NCI-H2029 treated with DMSO at 0.1 percent for 48 hours (cell line): ENCODE results near the gene RAD52.

Experiments
- DNase-seq: peaks from one replicate; lab custom pipeline; 2025; lab: John Stamatoyannopoulos, UW

The RAD52 gene

DNA sequence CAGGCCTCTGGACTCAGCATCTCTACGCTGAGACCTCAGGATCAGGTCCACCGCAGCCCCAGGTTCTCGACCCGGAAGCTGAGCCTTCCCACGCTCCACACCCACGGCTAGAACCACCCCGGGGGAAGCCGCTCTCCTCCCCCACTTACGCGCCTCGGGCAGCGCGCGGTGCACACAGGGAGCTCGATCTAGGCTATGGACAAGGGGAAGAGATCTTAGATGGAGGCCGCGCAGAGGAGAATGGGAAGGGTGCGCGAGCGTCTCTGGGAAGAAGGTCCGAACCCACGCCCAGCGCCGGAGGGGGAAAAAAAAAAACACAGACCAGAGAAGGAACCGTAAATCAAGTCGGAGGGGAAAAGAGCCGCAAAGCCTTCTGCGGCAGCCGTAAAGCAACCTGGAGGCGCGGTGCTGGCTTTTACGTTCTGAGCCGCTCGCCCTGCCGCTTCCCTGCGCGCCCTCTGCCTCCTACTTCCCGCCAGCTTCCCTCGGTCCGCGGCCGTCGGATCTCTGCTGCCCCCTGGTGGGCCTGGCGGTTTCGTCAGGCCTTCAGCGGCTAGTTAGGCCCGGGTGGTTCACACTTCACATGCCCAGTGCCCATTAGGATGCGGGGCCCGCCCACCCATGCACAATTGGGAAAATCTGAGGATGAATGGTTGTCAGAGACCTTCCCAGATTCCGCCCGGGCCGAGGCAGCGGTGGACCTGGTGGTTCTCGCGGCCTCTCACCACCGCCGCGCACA, at the start of gene RAD52:
TSS of gene RAD52 (minus strand) at position 242 of the 739 bp plus-strand sequence. CDS start 16,636 bp downstream, outside the sequence.
- DNase-seq: peak; percentile 97

DNA sequence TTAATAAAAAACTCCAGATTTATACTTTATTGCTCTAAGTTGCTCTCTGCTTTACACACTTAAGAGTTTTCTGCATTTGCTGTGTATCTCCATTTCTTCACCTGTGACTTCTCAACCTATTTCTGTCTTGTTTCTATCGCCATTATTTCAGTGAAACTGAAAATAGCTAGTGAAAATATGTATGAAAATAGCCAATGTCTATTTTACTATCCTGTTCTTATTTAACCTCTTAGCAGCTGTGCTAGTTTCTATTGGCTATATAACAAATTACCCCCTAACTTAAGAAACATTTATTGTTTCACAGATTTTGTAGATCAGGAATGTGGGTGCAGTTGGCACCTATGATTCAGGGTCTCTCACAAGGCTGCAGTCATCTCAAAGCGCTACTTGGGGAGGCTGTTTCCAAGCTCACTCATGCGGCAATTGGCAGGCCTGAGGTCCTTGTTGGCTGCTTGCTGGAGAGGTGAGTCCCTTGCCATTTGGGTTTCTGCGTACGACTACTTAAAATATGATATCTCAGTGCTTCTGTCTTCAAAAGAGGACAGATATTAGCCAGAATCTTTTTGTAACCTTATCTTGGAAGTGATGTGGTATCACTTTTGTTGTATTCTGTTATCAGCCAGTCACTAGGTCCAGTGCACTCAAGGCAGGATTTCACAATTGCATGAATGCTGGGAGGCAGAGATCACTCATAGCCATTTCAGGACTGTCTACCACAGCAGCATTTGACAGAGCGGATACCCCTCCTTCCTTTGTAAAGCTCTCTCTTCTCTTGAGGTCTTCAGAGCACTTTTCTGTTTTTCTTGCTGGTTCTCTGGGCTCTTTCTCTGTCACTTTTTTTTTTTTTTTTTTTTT, 48.8 kb upstream of the RAD52 start:
- no peak for DNase-seq

DNA sequence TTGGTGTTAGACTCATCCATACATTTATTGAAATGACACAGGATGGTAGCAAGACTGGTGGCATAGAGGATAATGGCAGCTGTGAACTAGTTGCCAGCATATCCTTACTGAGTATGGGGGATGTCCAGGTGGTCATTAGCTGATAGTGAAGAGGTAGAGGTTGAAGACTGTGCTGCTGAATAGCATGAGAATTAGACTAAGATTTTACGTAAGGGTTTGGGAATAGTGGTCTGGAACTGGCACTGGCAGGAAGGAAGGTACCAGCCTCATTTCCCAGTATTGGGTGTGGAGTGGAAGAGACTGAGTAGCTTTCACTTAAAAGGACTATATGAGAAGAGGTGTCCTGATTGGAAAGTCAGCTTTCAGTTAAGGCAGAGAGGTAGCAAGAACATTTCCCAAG, 48.0 kb upstream of the RAD52 start:
- DNase-seq: no peak

DNA sequence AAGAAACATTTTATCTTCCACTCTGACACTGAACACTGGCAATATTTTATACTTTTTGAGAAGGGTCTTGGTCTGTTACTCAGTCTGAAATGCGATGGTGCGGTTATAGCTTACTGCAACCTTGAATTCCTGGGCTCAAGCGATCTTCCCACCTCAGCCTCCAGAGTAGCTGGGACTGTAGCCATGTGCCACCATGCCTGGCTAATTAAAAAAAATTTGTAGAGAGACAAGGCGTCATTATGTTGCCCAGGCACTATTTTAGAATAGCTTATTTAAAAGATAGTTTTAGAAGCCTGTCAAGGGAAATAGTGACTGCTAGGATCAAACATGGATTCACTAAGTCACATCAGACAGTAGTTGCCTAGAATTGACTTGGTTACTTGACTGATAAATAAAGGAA, 47.4 kb upstream of the RAD52 start:
- no peak for DNase-seq

DNA sequence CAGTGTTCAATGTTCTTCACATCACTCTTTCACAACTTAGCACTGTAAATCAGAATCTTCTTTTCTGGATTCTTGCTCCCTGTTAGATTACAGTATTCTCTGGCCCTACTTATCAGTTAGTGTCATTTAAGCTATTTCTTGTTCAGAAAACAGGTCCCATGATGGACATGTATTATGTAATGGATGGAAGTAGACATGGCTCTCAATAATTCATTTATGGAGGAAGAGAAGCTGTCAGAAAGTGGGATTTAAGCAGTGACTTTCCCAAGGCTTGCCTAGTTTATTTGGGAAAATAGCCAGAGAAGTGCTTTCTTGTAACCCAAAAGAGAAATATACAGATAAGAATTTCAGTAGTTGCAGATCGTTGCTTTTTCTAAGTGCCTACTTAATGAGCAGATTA, 43.2 kb upstream of the RAD52 start:
- no peak for DNase-seq

DNA sequence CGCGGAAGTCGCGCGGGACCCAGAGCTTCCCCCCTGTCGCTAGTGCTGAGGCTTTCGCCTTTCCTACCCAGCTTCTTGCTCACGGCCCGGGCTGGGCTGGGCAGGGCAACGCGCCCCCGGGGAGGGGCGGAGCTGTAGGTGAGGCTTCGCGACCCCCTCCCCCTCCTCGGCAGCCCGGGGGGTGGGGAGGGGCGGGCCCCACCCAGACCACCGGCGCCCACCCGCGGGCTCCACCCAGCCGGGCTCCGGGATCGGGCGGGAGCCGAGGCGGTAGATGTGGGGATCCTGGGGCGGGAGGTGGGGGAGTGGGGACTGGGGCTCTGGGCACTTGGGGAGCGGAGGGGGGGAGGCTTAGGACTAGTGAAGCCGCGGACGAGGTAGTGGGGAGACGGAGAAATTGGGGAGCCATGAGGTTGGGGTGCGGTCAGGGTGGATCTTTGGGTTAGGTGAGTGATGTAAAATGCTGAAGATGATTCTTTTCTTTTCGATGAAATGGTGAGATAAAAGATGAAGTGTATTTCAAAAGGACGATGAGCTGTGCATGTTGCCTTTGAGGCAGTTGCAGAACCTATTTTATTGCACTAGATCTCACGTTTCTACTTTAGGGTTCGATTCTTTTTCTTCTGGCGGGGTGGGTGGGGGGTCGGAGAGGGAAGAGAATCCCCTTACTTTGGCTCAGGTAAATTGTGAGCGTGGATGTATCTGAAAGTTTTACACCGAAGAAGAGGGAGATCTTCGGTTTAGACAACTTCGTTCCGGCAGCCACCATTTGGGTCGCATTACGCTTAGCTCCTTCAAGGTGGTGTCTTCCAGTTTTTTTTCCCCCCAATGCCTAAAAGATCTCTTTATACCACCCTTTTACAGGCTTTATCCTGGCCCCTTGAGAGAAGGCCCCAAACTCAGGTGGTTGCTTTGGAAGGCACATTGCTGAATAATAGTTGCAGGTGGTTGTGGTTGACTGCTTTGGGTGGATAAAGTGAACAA, 42.1 kb upstream of the RAD52 start:
- no peak for DNase-seq

DNA sequence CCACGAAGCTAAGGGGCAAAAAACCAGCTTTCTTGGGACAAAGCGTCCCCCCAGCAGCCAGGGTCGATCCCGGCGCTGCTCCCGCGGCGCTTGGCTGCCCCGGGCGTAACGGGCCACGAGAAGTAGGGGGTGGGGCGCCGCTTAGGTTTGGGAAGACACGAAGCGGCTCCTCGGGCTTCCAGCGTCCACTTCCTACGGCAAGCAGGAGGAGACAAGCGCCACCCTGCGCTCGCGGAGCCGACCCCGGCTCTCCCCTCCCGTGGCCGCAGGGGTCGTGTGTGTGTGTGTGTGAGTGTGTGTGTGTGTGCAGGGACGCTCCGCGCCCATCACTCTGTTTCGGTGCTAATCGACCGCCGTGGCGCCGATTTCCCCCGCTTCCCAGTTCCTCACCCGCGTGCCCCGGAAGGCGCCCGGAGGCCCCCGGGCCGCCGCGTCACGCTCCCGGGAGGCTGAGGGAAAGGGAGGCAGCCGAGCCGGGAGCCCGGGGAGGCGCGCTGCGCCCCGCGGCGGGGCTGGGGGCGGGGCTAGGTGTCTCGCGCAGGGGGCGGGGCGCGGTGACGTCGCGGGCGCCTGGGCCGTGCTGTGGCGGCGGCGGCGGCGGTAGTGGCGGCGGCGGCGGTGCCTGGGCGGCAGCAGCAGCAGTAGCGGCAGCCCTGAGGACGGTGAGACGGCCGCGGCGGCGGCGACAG, 41.3 kb upstream of the RAD52 start, which contains the start of gene ERC1:
TSS of gene ERC1 (plus strand) at position 563 of the 689 bp plus-strand sequence. CDS start 36,681 bp downstream, outside the sequence.
- DNase-seq: no peak

DNA sequence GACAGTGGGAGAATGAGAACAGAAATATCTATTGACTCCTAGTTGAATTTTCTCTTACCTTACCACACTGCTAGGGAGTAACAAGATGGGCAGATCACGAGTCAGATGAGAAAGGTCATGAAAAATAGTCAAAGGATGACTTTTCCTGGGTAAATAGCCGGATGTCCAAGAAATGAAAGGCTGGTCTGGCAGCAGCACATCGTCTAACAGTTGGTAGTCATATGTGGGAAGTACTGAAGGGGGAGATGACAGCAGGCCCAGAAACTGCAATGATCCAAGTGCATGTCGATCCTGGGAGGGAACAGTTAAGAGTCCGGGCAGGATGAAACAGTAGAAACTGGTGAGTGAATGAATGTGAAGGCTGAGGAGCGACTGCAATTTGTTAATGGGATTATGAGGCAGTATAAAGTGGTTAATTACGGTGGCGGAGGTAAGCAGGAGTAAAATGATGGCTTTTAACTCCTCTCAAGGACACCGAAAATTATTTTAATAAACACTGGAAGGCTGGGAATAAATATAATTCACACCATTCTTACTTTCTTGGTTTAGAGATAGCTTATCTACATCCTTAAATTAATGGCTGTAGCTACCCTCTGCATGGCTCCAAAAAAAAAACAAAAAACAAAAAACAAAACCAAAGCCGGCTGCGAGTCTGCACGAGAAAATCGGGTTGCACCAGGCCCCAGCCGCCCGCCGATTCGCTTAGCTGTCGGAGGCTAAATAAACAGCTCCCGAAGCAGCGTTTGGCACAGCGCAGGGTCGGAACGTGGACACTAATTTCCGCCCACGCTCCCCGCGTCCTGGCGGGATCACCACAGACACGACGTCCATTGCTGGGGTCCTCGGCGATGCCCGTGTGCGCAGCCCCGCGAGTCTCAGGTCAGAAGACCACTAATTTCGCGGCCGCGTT, 40.5 kb upstream of the RAD52 start:
- DNase-seq: no peak

DNA sequence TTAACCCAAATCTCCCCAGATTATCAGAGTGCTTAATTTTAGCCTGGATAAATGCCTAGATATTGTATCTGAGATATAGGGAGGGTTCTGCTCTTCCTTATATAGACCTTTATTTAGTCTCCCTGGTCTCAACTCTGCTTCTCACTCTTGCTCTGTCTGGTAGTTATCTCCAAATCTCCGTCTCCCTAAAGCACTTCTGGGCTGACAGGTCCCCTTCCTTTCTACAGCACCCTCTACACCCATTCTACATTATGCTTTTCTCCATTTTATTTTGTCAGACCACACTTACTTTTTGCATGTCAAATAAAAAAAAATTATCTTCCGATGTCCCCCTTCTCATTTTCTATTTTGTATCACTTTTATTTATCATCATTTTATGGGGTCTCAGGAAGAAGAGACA, 39.6 kb upstream of the RAD52 start:
- no peak for DNase-seq

DNA sequence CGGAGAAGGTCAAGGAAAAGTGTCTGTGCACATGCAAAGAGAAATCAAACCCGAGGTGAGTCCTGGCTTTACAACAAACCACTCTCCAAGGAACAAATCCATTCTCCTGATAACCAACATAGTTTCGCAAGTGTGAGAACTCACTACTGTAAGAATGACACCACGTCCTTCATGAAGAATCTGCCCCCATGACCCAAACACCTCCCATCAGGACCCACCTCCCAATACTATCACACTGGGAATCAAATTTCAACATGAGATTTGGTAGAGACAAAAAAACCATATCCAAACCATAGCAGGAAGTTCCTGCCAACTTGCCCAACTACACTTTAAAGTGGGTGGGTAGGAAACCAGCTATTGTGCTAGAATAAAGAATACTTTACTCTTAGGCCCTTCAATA, 39.2 kb upstream of the RAD52 start:
- no peak for DNase-seq

DNA sequence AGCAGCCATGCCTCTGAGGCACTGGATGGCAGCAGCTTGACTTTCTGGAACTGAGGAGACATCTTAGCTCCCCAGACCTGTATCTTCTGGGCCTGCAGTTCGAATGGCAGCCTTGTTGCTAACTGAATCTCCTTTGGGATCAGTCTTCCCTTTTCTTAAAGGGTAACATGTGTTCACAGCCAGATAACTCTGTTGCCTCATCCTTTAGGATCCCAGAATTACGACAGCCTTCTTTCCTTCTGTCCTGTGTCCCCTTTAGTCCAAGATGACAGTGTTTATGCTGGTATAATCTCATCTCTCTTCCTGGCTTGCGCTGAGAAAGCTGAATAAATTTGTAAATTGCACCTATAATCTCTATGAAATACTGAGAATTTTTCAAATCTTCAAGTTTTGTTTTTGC, 32.5 kb upstream of the RAD52 start:
- DNase-seq: no peak

DNA sequence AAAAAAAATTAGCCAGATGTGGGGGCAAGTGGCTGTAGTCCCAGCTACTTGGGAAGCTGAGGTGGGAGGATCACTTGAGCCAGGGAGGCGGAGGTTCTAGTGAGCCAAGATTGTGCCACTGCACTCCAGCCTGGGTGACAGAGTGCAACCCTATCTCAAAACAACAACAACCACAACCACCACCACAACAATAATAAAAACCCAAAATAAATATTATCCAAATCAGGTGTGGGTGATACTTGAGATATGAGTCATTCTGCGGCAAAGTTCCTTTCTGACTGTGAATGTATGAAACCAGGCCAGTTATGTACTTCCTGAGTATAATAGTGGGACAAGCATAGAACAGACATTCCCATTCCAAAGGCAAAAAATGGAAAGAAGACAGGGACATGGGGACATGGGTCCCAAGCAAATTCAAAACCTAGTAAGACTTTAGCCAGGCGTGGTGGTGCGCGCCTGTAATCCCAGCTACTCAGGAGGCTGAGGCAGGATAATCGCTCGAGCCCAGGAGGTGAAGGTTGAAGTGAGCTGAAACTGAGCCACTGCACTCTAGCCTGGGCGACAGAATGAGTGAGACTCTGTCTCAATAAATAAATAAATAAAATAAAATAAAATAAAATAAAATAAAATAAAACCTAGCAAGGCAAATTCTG, 31.8 kb upstream of the RAD52 start:
- no peak for DNase-seq

DNA sequence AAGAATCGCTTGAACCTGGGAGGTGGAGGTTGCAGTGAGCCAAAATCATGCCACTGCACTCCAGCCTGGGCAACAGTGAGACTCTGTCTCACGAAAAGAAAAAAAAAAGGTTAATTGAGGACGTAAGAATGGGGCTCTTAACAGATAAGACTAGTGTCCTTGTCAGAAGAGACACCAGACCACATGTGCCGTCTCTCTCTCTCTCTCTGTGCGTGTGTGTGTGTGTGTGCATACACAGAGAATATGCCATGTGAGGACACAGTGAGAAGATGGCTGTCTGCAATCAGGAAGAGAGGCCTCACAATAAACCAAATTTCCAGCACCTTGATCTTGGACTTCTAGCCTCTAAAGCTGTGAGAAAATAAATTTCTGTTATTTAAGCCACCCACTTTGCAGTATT, 29.9 kb upstream of the RAD52 start:
- no peak for DNase-seq

DNA sequence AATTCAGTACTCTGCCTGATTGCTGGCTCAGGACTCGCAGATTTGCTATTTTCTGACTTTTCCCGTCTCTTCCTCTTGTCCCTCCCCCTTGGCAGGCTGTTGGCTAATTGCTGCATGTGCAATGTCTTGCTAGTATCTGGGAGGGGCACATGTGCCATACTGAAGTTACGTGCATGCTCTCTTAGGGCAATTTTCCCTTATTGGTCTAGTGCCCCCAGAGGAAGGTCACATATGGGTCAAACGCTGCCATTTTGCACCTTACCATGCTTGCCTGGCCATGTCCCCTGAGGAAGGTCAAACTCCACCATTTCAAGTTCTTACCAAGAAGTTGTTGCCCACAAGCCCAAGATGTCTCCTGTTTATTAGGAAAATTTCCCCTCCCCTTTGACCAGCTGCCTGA, 27.7 kb upstream of the RAD52 start:
- no peak for DNase-seq

DNA sequence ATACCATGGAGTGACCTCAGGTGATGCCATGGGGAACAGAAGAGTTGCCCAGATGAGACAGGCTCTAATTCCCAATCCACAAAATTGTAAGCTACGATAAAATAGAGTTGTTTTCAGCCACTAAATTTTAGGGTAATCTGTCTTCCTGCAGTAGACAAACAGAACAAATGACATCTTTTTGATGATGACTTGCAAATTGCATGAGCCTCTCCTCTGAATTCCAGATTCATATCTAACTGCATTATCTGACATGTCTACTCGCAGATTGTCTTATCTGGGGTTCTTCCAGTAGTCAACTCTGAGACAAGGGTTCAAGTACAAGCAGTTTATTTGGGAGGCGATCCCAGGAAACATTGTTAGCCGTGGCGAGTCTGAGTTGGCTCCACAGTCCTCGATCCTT, 27.1 kb upstream of the RAD52 start:
- DNase-seq: no peak

DNA sequence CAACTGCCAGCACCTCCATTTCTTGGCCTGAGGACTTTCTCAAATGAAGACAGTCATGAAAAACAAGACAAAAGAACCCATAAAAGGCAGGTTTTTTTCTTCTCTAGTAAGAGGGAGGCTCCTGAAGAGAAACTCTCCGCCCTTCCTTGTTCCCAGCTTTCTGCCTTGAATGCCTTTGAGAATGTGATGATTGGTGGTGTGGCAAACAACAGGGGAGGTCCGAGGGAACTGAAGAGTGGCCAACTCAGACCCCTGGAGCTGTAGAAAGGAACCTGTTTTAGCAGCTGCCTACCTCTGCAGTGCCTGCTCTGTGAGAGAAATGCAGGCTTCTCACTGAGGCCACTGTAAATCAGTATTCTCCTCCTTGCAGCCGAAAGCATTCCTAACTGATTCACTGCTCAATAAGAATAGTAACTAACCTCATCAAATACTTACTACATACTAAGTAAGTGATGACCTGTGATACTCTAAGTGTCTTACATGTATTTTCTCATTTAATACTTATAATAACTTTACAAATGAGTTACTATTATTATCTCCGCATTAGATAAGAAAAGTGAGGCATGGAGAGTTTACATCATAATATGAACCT, 24.9 kb upstream of the RAD52 start:
- no peak for DNase-seq

DNA sequence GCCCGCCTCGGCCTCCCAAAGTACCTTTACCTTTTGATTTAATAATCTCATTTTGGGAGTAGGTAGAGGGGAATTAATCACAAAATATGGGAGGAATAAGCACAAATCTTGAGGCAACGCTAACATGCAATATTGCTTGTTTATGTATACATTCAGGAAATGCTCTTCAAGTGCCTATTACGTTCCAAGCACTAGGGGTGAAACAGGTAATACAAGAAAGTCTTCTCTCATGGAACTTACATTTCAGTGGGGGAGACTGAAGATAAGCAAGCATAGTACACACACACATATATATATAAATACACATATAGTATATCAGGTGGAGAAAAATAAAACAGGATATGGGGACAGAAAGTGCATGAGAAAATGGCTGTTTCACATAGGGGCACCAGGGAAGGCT, 22.5 kb upstream of the RAD52 start:
- DNase-seq: no peak

DNA sequence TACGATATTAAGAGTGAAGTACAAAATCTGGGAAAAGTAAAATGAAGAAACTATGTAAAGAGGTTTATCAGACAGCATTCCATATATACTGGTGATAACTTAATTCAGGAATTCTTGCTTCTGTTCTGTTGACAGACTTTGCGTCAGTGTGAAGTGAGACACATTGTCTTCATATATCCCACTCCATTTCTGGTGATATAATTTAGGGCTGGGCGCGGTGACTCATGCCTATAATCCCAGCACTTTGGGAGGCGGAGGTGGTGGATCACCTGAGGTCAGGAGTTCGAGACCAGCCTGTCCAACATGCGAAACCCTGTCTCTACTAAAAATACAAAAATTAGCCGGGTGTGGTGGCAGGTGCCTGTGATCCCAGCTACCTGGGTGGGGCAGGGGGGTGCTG, 20.3 kb upstream of the RAD52 start:
- DNase-seq: no peak

DNA sequence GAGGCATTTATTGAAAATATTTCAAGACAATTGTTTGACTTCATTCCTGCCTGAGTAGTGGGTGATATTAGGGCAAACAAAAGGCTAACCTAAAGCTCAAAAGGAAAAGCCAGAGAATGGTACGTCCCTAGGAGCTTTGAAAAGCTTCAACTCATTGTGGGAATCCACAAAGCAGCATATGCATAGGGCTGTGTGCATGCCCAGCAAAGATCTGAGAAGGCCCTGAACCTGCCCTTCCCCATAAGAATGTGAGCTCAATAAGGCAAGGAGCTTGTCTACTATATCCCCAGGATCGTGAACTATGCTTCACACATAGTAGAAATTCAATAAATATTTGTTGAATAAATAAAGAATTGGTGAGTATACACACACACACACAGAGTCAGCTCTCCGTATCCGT, 19.1 kb upstream of the RAD52 start:
- no peak for DNase-seq

DNA sequence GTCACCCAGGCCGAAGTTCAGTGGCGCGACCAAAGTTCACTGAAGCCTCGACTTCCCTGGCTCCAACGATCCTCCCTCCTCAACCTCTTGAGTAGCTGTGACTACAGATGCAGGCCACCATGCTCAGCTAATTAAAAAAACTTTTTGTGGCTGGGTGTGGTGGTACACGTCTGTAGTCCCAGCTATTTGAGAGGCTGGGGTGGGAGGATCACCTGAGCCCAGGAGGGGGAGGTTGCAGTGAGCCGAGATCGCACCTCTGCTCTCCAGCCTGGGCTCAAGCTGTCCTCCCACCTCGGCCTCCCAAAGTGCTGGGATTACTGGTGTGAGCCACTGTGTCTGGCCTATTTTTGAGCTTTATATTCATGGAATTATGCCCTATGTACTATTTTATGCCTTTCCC, 18.1 kb upstream of the RAD52 start:
- no peak for DNase-seq
